ENCODE data around the gene RBM33.

Gene RBM33

DNA sequence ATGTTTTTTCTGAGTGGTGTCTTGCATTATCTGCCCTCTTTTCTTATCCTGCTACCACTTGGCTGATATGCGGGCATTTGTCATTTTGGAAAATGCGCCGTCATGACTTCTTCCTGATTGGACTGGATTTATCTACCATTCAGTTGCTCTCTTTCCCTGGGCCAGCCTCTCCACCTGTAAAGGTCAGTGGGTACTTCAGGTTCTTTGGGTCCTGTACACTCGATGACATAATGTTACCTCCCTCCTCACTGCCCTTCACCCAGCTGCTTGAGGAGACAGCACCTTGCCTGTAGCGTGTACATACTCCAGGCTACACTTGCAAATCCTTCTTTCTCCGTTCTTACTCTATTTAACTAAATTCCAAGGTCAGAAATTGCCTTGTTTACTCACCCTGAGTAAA lies 83.7 kb downstream of the RBM33 start:
- DNase-seq: no peak

DNA sequence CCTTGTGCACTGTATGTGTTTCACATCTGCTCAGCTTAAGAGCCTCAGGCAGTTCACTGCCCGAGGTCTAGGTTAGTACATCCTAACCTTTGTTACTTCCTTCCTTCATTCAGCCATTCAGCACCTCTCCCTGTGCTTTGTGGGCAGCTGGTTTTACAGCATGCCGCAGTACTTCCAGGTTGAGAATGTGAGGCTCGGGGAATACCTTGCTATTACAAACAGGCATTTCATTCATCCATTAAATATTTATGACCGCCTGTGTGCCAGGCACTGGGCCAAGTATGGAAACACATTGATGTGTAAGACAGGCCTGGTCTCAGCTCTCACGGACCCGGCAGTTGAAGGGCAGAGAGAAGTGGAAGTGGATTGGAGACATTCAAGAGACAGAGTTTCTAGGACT lies 85.4 kb downstream of the RBM33 start:
- DNase-seq: no peak

DNA sequence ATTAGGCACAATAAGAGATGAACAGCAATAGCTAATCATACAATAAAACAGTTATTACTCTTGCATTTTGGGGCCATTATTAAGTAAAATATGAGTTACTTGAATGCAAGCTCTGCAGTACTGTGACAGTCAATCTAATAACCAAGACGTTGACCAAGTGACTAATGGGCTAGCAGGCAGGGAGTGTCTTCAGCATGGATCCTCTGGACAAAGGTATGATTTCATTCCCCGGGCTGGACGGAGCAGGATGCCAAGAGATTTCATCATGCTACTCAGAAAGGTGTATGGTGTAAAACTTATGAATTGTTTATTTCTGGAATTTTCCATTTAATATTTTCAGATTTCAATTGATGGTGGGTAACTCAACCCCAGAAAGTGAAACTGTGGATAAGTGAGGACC lies 86.9 kb downstream of the RBM33 start:
- DNase-seq: no peak

DNA sequence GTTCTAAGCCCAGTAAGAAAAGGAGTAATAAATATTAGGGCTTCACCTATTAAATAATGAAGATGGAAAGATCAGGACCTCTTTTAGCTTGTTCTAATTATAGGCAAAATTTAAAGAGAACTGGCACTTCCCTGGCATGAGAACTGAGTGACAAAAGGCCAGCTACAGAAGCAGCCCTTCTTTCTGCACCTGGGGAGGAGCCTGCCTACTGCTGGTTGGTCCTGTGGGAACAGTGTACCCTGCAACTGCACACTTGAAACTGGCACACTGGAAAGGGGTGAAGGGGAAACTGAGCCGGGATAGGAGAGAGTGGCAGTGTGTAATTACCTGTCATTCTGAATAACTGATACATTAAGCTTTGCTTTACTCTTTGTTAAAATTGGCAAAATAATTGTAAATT lies 87.4 kb downstream of the RBM33 start:
- no peak for DNase-seq

DNA sequence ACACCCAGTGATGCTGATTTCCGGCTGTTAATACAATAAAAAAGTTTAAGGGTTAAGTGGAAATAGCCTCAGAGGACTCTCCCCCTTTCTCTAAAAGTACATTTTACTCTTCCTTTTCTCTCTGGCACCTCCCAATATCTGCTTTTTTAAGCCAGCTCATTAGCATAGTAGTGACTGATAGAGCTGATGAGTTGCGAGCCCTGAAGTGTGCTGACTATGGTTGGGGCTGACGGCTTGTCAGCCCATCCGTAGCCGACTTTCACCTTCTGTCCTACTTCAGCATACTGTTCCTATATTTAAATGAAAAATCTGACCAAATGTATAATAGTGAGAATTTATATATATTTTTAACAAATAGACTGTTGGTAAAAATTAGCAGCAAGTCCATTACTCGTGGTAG lies 87.8 kb downstream of the RBM33 start:
- DNase-seq: no peak

DNA sequence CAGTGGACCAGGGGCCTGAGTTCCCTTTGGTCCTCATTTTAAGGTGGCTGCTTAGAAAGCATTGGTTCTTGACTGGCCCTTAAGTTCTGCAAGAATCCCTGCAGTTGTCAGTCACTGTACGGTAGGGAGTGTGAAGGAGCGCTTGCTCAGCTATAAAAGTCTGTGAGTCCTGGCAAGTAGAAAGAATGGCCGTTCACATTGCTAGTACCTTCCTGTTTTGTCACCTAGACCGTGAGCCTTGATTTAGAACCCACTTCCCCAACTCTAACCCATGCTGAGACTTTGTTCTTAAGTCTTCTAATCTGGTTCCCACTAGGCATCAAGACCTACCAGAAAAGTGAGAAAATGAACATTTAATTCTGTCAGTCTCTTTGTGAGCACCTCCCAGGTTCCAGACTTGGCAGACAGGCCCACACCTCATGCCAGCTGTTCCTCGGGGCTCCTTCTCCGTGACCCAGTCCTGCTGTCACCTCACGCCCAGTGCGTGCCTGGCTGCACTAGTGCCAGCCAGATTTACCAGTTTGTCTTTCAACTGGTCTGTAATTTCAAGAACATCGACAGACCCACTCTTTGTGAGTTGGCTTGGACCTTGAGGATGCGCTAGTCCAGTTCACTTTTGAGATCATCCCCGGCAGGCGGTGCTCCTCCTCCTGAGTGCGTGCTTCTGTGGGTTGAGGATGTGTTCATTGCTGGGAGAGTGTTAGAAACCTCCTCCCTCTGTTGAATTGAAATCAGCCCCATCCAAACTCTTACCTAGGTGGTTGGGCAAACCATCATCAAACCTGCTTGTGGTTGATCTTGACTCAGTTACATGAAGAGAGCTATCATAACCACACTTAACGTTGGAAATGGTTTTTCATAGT lies 89.4 kb downstream of the RBM33 start:
- DNase-seq: no peak

DNA sequence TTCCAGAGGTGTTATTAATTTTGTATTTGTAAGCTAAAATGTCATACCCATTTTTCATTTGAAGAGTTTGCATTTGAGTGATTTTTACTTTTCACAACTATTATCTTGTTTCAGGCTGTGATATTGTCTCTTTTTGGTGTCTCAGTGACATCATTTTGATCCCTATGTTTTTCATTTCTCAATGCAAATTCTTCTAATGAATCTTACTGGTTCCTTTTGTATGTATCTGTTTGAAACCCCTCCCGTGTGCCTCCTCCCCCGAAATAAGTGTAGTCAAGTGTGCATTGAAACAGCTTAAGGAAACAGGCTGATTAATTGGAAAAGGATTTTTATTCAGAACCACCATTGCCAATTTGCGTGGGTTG lies 90.0 kb downstream of the RBM33 start:
- no peak for DNase-seq

DNA sequence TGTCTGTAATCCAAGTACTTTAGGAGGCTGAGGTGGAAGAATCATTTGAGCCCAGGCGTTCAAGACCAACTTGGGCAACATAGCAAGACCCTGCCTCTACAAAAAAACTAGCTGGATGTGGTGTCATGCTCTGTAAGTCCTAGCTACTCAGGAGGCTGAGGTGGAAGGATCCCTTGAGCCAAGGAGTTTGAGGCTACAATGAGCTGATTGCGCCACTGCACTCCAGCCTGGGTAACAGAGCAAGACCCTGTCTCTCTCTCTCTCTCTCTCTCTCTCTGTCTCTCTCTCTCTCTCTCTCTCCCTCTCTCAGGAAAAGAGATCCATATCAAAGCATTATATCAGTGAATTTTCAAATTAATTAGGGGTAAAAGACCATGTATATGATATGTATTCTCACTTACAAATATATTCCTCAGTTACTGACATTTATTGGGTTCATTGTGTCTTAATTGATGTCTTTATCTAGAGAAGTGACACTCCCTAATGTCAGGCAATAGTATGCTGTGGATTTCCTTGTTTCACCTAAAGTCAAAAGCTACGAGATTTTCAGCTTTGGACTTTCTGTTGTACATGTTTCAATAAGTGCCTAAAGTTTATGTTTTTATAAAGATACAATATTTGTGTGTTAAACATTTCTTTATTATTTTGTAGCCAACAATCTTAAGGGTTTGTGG lies 91.1 kb downstream of the RBM33 start:
- no peak for DNase-seq

DNA sequence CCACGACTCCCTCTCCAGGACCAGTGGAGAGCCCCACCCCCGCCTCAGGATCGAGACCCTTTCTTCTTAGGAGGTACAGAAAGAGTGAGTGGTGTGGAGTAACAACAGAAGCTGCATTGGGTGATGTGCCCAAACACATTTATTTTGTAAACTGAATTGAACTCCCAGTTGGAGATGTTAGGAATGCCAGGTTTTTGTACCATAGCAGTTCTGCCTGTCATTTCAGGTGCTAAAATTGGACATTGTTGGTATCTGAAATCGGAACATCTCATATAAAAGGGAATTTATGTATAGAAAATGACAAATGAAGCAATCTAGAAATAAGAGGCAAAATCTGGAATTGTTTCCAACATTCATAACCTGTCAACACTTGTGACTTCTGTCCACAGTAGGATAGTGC lies 93.1 kb downstream of the RBM33 start:
- DNase-seq: no peak

DNA sequence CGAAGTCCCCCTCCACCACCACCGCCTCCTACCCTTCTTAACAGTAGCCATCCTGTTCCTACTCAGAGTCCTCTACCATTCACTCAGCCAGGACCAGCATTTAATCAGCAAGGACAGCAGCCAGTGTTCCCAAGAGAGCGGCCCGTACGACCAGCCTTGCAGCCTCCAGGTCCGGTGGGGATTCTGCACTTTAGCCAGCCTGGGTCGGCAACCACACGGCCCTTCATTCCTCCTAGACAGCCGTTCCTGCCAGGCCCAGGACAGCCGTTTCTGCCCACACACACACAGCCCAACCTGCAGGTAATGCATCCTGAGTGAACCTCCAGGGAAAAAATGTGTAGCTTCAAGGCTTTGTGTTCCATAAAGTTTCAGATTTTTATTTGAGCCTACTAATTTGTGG lies 93.6 kb downstream of the RBM33 start:
- no peak for DNase-seq

DNA sequence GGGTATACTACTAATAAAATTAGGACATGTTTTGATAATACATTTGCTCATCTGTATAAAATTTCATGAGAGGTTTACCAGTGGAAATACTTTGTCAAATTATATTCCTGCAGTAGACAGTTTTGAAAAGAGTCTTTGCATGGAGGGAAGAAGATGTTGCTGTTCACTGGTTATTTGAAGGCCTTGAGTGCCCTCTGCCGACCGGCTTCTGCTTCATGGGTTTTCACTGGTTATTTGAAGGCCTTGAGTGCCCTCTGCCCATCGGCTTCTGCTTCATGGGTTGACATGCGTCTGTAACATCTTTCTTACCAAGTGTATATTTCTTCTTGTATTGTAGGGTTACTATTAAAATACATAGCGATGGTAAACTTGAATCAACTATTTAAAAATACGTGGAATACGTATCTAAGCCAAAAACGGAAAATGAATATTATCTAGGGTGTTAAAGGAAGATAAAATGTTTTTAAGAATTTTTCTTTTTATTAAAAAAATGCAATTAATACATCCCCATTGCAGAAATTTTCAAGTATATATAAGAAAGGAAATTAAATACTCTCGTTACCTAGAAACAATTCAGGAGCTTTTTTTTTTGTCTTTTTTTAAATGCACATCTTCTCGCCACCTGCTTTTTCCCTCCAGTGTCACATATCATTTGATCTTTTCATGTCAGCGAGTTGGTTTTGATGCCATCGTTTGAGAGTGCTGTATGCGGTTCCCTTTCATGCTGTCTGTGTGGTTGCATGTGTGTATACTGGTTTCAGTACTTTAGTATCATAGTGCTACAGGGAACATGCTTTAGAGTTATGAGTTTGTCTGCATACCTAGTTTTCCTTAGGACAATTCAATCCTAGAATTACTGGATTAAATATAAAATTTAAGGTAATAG lies 94.4 kb downstream of the RBM33 start:
- peak; percentile 46 for DNase-seq

DNA sequence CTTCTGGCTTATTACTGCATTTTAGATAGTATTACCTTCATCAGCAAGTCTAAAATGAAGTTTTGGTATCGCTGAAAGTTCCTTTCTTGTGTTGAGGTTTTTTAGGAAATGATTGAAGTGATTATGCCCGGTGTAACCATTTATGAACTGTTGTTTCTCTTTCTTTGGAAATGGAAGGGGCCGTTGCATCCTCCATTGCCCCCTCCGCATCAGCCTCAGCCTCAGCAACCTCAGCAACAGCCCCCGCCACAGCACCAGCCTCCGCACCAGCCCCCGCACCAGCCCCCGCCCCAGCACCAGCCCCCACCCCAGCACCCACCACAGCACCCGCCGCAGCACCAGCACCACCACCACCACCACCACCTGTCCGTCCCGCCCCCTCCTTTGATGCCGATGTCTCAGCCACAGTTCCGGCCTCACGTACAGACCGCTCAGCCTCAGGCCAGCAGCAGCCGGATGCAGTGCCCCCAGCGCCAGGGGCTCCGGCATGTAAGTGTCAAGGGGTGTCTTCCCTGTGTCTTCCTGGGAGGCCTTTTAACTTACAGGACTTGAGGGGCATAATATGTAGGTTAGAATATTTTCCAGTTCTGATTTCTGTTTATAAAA lies 95.2 kb downstream of the RBM33 start:
- DNase-seq: no peak

DNA sequence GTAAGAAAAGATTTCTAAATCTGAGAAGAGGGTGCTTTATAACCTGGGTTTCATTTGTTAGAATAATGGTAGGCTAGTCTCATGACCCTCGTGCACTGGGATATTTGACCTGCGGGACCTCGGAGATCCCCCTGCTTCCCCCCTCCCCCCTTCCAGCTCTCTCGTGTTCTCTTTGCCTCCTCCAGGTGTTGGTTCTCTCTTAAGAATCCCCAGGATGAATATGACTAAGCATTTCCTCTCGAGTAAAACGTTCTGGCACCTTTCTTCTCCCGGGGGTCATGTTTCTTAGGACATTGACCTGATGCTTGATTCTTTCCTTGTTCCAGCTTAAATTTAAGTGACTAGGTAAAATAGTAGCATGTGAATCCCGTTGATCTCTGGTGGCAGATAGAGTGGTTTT lies 96.6 kb downstream of the RBM33 start:
- DNase-seq: no peak

DNA sequence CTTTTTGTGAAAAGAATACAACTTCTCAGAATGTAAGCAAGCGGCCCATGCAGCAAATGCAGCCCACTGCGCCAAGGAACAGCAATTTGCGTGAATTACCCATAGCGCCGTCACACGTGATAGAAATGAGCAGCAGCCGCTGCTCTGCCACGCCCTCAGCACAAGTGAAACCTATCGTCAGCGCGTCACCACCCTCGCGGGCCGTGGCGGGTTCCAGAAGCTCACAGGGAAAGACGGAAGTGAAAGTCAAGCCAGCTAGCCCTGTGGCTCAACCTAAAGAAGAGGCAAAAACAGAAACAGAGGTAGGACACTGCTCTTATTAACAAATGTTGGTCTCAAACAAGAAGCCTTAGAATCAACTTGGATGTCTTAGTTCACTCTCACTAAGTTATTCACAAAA lies 97.3 kb downstream of the RBM33 start:
- DNase-seq: no peak

DNA sequence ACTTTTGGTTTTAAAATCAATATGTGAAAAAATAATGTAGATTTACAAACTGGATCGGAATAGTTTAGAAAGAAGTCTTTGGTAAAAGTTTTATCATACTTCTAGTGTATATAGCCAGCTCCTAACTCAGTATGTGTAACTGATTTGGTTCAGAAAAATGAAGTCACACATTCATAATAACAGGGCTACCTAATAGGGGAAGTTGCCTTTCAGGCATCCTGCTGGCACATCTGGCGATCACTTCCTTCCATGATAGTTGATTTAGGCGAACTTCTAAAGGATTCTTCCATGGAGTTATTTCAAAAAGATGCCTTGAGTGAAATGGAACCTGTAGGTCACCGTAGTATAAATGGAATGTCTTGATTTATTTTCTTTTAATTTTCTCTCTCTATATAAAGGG lies 98.7 kb downstream of the RBM33 start:
- no peak for DNase-seq

DNA sequence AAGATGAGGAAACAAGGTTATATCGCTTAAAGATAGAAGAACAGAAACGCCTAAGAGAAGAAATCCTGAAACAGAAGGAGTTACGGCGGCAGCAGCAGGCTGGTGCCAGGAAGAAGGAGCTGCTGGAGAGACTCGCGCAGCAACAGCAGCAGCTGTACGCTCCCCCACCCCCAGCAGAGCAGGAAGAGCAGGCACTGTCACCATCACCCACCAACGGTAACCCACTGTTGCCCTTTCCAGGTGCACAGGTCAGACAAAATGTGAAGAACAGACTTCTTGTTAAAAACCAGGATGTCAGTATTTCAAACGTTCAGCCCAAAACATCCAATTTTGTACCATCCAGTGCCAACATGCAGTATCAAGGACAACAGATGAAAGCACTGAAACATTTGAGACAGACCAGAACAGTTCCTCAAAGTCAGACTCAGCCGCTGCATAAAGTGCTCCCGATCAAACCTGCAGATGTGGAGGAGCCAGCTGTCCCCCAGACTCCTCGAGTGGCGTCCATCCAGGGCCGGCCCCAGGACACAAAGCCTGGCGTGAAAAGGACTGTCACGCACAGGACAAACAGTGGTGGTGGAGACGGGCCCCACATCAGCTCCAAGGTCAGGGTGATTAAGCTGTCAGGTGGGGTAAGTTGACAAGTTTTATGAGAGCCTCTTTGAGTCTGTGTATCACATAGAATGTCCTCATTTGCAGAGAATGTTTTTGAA lies 100.7 kb downstream of the RBM33 start:
- no peak for DNase-seq

DNA sequence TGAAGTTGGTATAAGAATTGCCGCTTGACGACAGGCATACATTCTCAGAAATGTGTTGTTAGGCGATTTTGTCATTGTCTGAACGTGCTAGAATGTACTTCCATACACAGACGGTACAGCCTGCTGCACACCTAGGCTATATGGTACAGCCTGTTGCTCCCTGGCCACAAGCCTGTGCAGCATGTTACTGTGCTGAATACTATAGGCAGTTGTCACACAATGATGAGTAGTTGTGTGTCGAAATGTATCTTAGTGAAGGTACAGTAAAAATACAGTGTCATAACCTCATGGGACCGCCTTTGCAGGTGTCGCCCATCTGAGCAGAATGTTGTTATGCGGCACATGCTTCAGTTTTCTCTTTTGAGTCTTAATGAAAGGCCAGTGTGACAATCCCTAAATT lies 101.3 kb downstream of the RBM33 start:
- DNase-seq: no peak

DNA sequence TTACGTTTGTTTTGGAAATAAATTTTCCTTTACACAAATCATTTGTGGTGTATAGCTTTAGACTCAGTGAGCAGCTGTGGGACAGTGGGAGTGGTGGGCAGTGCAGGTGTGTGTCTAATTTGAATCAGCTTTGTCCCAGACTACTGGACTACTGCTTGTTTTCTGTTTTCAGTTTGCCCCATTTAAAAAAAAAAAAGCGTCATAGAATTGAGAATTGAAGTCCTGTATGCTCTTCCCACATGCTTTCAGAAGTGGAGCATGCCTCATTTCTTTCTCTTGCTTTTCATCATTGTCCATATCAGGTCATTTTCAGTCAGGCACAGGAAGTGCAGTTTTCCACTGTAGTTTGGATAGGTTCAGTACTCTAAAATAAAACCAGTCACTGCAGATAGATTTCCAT lies 101.7 kb downstream of the RBM33 start:
- no peak for DNase-seq

DNA sequence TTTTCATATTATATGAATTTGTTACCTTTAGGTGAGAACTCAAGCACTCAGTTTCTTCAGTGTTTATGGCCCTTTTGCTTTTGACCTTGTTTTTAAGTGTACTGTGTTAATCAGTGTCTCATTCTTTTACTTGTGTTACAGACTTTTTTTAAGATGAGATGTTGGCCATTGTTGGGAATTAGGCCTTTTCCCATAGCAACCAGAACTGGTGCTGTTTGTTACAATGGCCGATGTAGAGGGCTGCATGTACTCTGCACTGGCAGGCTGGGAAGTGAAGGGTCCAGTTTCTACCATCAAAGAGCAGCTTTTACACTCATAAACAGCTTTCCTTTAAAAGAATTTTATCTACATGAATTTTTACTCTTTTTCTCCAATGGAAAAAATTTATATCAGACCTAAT lies 102.7 kb downstream of the RBM33 start:
- no peak for DNase-seq

DNA sequence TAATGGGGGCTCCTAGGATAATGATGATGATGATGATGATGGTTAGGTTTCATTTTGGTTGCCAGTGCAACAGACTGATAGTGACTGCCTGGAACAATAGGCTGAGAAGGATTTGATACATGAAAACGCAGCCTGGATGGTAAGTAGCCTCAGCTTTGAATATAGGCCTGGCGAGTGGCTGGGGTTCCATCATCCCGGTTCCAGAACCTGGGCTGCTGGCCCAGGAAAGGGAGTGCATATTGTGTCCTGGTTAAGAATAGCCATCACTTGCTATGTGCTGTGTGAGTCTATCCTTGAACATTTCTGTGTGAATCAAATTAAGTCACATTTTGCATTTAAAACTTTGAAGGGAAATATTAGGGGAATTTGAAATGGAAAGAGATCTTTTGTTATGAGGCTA lies 105.1 kb downstream of the RBM33 start:
- no peak for DNase-seq

DNA sequence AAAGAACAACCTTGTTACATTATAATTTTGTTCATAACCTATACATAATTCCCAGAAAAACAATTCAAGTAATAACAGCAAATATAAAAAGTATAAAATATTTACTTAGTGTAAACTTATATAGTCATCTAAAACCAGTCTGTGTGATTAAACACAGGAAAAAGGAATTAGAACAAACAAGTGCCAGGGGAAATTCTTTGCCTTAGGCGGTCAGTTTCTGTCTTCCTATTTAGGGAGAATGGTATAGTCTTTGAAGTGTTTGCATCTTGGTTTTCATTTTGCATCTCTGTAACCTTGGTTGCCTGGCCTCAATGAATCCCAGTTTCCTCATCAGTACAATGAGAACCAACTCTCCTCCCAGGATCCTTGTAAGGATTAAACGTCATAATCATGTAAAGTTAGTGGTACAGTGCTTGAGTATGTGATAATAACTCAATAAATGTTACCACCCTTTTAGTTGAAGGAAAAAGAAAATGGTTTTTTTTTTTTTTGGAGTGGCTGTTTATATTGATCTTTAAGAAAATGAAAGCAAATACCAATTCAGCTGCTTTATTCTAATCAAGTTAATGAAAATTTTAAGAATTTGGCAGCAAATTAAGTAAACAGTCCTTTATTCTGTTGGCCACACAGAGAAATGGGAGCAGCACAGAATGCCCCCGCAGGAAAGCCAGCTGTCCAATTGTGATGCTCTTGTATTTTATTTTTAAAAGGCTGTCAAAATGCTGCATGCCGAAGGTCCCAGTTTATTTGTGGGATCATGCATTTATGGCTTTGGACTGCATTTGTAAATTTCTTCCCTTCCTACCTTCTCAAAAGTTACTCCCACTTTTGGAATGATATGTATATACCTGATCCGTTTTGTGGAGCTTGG lies 106.0 kb downstream of the RBM33 start:
- DNase-seq: no peak

DNA sequence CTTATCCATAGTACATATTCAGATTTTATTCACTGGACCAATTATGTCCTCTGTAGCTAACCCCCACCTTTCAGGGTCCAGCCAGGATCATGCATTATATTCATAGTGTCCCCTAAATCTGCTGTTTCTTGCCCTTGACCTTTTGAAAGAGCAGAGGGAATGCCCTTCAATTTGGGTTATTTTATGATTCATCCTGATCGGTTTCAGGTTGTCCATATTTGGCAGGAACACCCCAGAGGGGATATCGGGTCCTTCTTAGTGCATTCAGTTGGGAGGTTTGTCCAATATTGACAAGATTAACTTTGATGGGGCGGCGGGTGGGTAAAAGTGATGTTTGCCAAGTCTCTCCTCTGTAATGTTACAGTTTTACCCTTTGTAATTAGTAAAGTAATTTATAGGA lies 106.9 kb downstream of the RBM33 start:
- no peak for DNase-seq
